ENCODE measurements around the gene SYNM.

GRCh38 chr15:99076109-99076508 lies 28.8 kb upstream of the SYNM start:
- TF ChIP-seq CTCF (IDR thresholded peaks at IDR 0.05) = no peak
- TF ChIP-seq EP300 (IDR thresholded peaks at IDR 0.05; ENCODE audit: low read depth) = no peak
